HG02798 (cell line): Measurements from ENCODE around the gene FSTL3.
"Not testable (repeated sequence)": the region's sequence is repeated elsewhere in the genome, so short reads cannot be mapped to it uniquely, and the experiment has no call there.

ENCODE experiments used
- ATAC-seq: cut with Tn5 transposase; IDR thresholded peaks from one replicate; pipeline ENCODE4 v1.9.1; 2021; ENCODE audit warnings: mild to moderate bottlenecking; ENCODE audit not compliant: unreplicated experiment, poor library complexity

Gene FSTL3

GRCh38 chr19:660793-661426 is 15.3 kb upstream of the FSTL3 start:
- ATAC-seq = no peak

GRCh38 chr19:661427-662196 is 14.6 kb upstream of the FSTL3 start:
- no peak for ATAC-seq

- peak; percentile 6 for ATAC-seq
Observed at GRCh38 chr19:662207-662961, 13.8 kb upstream of the FSTL3 start.

GRCh38 chr19:662962-663681 is 13.1 kb upstream of the FSTL3 start, which contains the start of gene RNF126:
Gene RNF126, minus strand, starts transcription at chr19:663214. Its CDS starts 93 bp downstream, at chr19:663121.
- peak; percentile 77 for ATAC-seq

GRCh38 chr19:663682-664117 is 12.5 kb upstream of the FSTL3 start:
- ATAC-seq = no peak

- no peak for ATAC-seq
Observed at GRCh38 chr19:664913-665443, 11.2 kb upstream of the FSTL3 start.

GRCh38 chr19:666985-667573 is 9.1 kb upstream of the FSTL3 start:
- ATAC-seq = not testable (repeated sequence)

- not testable (repeated sequence) for ATAC-seq
Observed at GRCh38 chr19:668675-669434, 7.3 kb upstream of the FSTL3 start.

- no peak for ATAC-seq
Observed at GRCh38 chr19:670609-671075, 5.5 kb upstream of the FSTL3 start.

- no peak for ATAC-seq
Observed at GRCh38 chr19:674282-675151, 1.7 kb upstream of the FSTL3 start.

- no peak for ATAC-seq
Observed at GRCh38 chr19:676007-676338, 219 bp upstream of the FSTL3 start.

- no peak for ATAC-seq
Observed at GRCh38 chr19:677201-677600, 1.0 kb downstream of the FSTL3 start.

- no peak for ATAC-seq
Observed at GRCh38 chr19:677601-678436, 1.6 kb downstream of the FSTL3 start.

GRCh38 chr19:678791-679388 is 2.7 kb downstream of the FSTL3 start:
- ATAC-seq = no peak

GRCh38 chr19:679418-680286 is 3.5 kb downstream of the FSTL3 start:
- peak; percentile 3 for ATAC-seq
